Measurements from ENCODE around the gene OSBPL3.

GRCh38 chr7:24773646-24774045, 206.3 kb downstream of the OSBPL3 start:
- no peak for TF ChIP-seq REST (IDR thresholded peaks at IDR 0.05; ENCODE audit: low read depth)
- no peak for TF ChIP-seq CTCF (IDR thresholded peaks at IDR 0.05 in 2 of 3, conservative IDR thresholded peaks at IDR 0.05 in 1 of 3; ENCODE audit: borderline replicate concordance in 1 of 3, insufficient read depth in 1 of 3, low read depth in 2 of 3, low read length in 2 of 3)
- TF ChIP-seq EZH2phosphoT487 (IDR thresholded peaks at IDR 0.05; ENCODE audit: borderline replicate concordance): no peak
- no peak for TF ChIP-seq EZH2 (IDR thresholded peaks at IDR 0.05)
- no peak for TF ChIP-seq POLR2A (IDR thresholded peaks at IDR 0.05; ENCODE audit: borderline replicate concordance, extremely low read depth, insufficient read depth, insufficient read length)
- TF ChIP-seq JUND (IDR thresholded peaks at IDR 0.05): no peak
- TF ChIP-seq ZBTB33 (IDR thresholded peaks at IDR 0.05; ENCODE audit: extremely low read depth, insufficient replicate concordance, low read length): no peak
- TF ChIP-seq MAX (IDR thresholded peaks at IDR 0.05): no peak
- no peak for TF ChIP-seq ATF3 (IDR thresholded peaks at IDR 0.05)
- TF ChIP-seq ZFX (IDR thresholded peaks at IDR 0.05): no peak

Measured in HCT116 (cell line).